Measurements from ENCODE around the gene MIEF2.

The MIEF2 gene

DNA sequence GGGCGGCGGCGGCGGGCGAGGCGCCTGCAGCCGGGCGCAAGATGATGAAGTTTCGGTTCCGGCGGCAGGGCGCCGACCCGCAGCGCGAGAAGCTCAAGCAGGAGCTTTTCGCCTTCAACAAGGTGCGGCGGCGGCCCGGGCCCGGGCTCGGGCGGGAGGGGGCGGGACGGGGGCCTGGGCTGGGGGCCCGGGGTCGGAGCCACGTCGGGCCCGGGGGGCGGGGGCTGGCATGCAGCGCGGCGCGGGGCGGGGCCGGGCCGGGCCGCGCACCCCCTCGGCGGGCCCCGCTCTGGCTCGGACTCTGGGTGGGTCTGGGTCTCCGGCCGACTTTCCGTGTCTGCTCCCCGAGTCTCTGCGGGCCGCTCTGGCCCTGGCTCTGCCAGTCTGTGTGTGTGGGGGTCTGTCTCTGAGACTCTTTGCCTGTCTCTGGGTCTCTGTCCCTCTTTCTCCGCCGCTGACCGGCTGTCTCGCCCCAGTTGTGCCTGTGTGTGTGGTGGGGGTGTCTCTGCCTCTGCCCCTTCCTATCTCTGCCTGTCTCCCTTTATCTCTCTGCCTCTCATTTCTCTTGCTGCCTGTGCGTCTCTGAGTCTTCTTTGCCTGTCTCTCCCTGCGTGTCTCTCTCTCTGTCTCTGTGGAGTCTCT lies 34.7 kb upstream of the MIEF2 start:
- TF ChIP-seq CTCF (IDR thresholded peaks at IDR 0.05), result no peak
- peaks cover 4% of the 10 kb centered on the region for H3K4me1 ChIP-seq
- no peaks in the 10 kb centered on the region for H3K79me2 ChIP-seq
- H2AFZ ChIP-seq, result peak overlapping the region; percentile 77
- no peaks in the 10 kb centered on the region for H3K9me3 ChIP-seq (ENCODE audit: control insufficient read depth, low read length)
- H3K4me3 ChIP-seq (ENCODE audit: low read depth, low read length), result peak overlapping the region; percentile 65
- no peaks in the 10 kb centered on the region for H3K36me3 ChIP-seq (ENCODE audit: control insufficient read depth, insufficient read depth, low read length)
- H3K9ac ChIP-seq, result no peak overlapping the region
- no peak overlapping the region for H3K27ac ChIP-seq
- H3K4me2 ChIP-seq (ENCODE audit: low read length), result peak overlapping the region; percentile 91
- H3K27me3 ChIP-seq (ENCODE audit: control insufficient read depth, insufficient read depth, low read length), result no peaks in the 10 kb centered on the region

DNA sequence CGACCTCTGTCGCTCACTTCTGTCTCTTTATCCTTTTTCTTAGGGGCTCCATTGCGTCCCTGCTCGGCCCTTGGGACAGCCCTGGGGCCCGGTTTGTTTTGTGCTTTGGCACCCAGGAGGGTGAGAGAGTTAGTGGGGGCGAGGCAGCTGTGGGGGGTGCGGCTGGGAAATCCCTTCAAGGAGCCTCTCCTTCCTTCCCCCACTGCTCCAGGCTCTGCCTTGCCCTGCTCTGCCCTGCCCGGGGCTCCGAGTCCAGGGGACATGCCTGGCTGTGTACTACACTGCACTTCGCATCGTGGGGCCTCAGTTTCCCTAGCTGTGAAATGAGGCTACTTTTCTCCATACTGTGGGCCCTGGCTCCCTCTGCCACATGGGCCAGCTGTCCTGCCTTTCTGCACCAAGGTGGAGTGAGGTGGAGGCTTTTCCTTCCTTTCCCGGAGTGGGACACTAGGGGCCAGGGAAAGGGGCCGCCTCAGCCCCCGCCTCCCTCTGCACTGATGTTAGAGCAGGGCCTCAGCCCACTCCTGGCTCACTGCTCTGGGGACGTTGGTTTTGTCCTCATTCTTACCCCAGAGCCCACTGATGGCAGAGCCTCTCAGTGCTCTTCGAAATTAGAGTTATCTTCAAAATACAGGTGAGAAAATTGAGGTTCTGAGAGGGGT lies 34.0 kb upstream of the MIEF2 start:
- H3K79me2 ChIP-seq, result no peaks in the 10 kb centered on the region
- H3K9me3 ChIP-seq (ENCODE audit: control insufficient read depth, low read length), result no peaks in the 10 kb centered on the region
- no peak overlapping the region for H3K27ac ChIP-seq
- H3K4me3 ChIP-seq (ENCODE audit: low read depth, low read length), result peak overlapping the region; percentile 65
- H2AFZ ChIP-seq, result peak overlapping the region; percentile 77
- TF ChIP-seq CTCF (IDR thresholded peaks at IDR 0.05), result no peak
- H3K27me3 ChIP-seq (ENCODE audit: control insufficient read depth, insufficient read depth, low read length), result no peaks in the 10 kb centered on the region
- no peak overlapping the region for H3K9ac ChIP-seq
- H3K4me2 ChIP-seq (ENCODE audit: low read length), result peak overlapping the region; percentile 91
- no peaks in the 10 kb centered on the region for H3K36me3 ChIP-seq (ENCODE audit: control insufficient read depth, insufficient read depth, low read length)
- H3K4me1 ChIP-seq, result peaks cover 4% of the 10 kb centered on the region

DNA sequence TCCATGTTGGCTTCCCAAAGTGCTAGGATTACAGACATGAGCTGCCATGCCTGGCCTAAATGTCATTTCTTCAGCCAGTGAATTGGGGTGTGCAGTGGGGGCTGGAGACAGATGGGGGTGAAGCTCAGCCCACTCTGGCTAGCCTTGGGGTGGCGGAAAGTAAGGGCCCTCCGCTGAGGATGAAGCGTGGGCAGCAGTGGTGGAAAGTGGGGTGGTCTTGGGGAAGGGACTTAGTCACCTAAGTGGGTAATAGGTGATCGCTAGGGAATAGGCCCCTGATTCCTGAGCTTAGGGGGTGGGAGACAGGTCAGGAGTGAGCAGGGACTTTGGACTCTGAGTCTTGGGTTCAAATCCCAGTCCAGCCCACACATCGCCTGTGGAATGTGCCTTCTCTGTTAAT lies 32.8 kb upstream of the MIEF2 start:
- Histone ChIP-seq H3K4me2 (ENCODE audit: low read length) (no peak overlapping the region), H3K4me1 (peaks cover 4% of the 10 kb centered on the region), H3K27me3 (ENCODE audit: control insufficient read depth, insufficient read depth, low read length) (no peaks in the 10 kb centered on the region), H3K27ac (no peak overlapping the region), H3K36me3 (ENCODE audit: control insufficient read depth, insufficient read depth, low read length) (no peaks in the 10 kb centered on the region), H3K79me2 (no peaks in the 10 kb centered on the region), H3K9ac (no peak overlapping the region), H2AFZ (no peak overlapping the region), H3K4me3 (ENCODE audit: low read depth, low read length) (no peak overlapping the region), H3K9me3 (ENCODE audit: control insufficient read depth, low read length) (no peaks in the 10 kb centered on the region)
- TF ChIP-seq CTCF (IDR thresholded peaks at IDR 0.05), result no peak

- Histone ChIP-seq H3K4me3 (ENCODE audit: low read depth, low read length) (no peak overlapping the region), H3K4me1 (peaks cover 4% of the 10 kb centered on the region)
- TF ChIP-seq CTCF (IDR thresholded peaks at IDR 0.05), result no peak
Measured at GRCh38 chr17:18228176-18228682, 32.2 kb upstream of the MIEF2 start.

More at GRCh38 chr17:18228176-18228682, 32.2 kb upstream of the MIEF2 start:
- no peaks in the 10 kb centered on the region for H3K27me3 ChIP-seq (ENCODE audit: control insufficient read depth, insufficient read depth, low read length)
- no peak overlapping the region for H2AFZ ChIP-seq
- H3K9ac ChIP-seq, result no peak overlapping the region
- no peaks in the 10 kb centered on the region for H3K79me2 ChIP-seq
- no peaks in the 10 kb centered on the region for H3K9me3 ChIP-seq (ENCODE audit: control insufficient read depth, low read length)
- no peak overlapping the region for H3K4me2 ChIP-seq (ENCODE audit: low read length)
- no peaks in the 10 kb centered on the region for H3K36me3 ChIP-seq (ENCODE audit: control insufficient read depth, insufficient read depth, low read length)
- H3K27ac ChIP-seq, result no peak overlapping the region
